IPS DF 6.9 (cell line): ENCODE results near the gene WRNIP1.

Experiments
- DNase-seq: peaks from one replicate; pipeline ENCODE4 v3.0.0-alpha.2; 2013; ENCODE audit warnings: low read depth, low spot score
- H3K27ac ChIP-seq: one replicate; pipeline ENCODE4 v1.5.1; 2013; ENCODE audit warnings: low read length, control low read depth
- H3K27me3 ChIP-seq: 2 replicates; pipeline ENCODE4 v1.6.1; 2013; ENCODE audit warnings: mild to moderate bottlenecking, low read length; ENCODE audit not compliant: control insufficient read depth, insufficient read depth
- H3K36me3 ChIP-seq: 2 replicates; pipeline ENCODE4 v1.6.1; 2013; ENCODE audit warnings: low read length; ENCODE audit not compliant: control insufficient read depth, insufficient read depth
- H3K4me1 ChIP-seq: 2 replicates; pipeline ENCODE4 v1.6.1; 2013; ENCODE audit warnings: low read length; ENCODE audit not compliant: control insufficient read depth, insufficient read depth
- H3K4me3 ChIP-seq: 2 replicates; pipeline ENCODE4 v1.5.1; 2013; ENCODE audit warnings: mild to moderate bottlenecking, low read length
- H3K9me3 ChIP-seq: 2 replicates; pipeline ENCODE4 v1.6.1; 2013; ENCODE audit warnings: low read length, inconsistent platforms; ENCODE audit not compliant: control insufficient read depth, insufficient read depth
- WGBS: extraction: QIAGEN DNeasy Blood & Tissue Kit; methylation state at CpG from one replicate; pipeline ENCODE4 v1.1.7; 2013; ENCODE audit warnings: mixed read lengths, missing lambda C conversion rate; ENCODE audit not compliant: insufficient read length, insufficient coverage; 5-methylcytosine and 5-hydroxymethylcytosine counted together

WRNIP1 gene

DNA sequence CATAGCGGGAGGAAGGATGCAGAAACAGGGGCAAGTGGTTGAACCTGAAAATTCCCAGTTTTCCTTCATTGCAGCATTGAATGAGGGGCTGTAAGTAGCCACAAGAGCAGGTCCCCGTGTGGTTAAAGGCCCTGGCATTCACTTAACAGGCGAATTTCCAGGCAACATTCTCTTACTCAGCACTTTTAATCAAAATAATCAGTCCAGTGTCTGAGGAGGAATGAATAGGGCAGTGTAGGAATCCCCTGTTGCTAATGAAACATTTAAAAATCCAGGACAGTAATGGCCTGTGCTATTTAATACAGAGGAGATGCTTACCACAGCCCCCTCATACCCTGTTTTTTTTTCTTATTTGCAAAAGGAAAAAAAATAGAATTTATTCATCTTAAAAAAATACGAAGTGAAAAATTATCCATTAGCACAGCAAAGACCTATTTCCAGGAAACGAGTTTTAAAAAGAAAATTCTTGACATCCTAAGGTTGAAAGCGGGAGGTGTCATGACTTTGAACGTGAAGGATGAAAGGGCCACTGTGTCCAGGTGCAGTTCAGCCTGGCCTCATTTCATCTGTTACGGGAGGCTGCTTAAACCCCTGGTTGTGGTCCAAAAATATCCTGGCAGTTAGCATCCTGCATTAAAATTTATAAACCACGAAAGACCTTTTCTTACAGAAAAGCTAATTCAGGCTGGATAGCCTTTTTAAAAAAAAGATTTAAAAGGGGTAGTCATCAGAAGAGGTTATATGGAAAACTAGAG lies 34.7 kb upstream of the WRNIP1 start:
- no peaks in the 10 kb centered on the region for H3K9me3 ChIP-seq
- H3K27me3 ChIP-seq, result no peaks in the 10 kb centered on the region
- H3K4me3 ChIP-seq, result no peak overlapping the region
- H3K36me3 ChIP-seq, result no peaks in the 10 kb centered on the region
- WGBS, result no CpG with 5 or more reads among the region's 9 CpGs
- H3K4me1 ChIP-seq, result peaks cover 5% of the 10 kb centered on the region; the same call in 1 of the 2 replicates
- DNase-seq, result no peak
- H3K27ac ChIP-seq, result no peak overlapping the region

DNA sequence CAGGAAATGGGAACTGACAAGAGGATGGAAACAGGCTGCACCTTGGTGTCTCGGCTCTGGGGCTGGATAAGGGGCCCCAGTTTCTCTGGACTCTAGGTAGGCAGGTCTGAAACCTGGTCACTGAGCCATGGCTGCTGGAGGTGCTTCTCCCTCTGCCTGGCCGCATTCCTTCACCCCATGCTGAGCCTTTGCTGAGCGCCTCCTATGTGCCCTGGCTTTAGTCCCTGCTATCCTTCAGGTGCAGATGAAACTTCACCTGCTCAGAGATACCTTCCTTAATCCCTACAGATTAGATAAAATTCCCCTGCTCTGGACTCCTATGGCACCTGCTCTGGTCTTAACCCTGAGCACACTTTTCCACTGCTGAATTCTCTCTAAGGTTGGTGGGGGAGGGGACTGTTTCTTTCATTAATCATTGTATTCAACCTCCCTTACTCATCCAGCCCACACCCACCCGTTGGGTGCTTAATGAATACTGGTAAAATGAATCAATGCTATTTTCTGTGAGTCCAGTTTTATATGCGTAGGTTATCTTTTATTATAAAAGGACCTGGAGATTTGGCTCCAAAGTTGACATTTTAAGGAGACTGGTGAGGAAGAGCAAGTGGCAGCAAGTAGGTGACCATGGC lies 33.8 kb upstream of the WRNIP1 start:
- no peaks in the 10 kb centered on the region for H3K9me3 ChIP-seq
- WGBS, result no CpG with 5 or more reads among the region's 5 CpGs
- H3K27ac ChIP-seq, result no peak overlapping the region
- DNase-seq, result no peak
- H3K4me3 ChIP-seq, result no peak overlapping the region
- H3K27me3 ChIP-seq, result no peaks in the 10 kb centered on the region
- H3K4me1 ChIP-seq, result peaks cover 5% of the 10 kb centered on the region; the same call in 1 of the 2 replicates
- no peaks in the 10 kb centered on the region for H3K36me3 ChIP-seq

DNA sequence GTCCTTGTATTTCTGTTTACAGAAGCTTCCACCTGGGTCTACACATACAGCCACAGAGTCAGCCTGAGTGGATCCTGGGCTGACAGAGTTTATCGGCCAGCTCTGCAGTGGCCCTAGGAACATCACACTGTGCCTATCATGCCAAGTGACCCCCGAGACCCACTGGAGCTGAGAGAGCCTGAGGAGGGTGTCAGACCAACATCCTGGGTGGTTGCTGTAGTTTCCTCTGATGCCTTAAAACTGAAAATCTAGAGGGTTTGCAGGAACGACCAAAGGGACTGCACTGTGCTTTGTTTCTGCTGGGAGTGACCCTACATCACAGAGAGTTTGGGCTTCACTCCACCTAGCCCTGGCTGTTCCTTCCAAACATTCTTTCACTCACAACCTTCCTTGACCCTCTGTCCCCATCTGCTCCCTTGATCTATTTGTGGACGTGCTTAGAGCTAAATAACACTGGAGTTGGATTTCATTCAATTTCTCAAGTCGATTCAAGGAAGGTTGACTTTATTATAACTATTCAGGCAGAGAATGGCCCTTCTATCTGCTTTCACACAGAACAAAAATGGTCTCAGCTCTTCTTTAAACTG lies 32.6 kb upstream of the WRNIP1 start:
- Histone ChIP-seq H3K4me1 (peaks cover 5% of the 10 kb centered on the region; the same call in 1 of the 2 replicates), H3K4me3 (no peak overlapping the region), H3K9me3 (no peaks in the 10 kb centered on the region), H3K27ac (no peak overlapping the region), H3K27me3 (no peaks in the 10 kb centered on the region), H3K36me3 (no peaks in the 10 kb centered on the region)
- WGBS, result no CpG with 5 or more reads among the region's 5 CpGs
- no peak for DNase-seq

DNA sequence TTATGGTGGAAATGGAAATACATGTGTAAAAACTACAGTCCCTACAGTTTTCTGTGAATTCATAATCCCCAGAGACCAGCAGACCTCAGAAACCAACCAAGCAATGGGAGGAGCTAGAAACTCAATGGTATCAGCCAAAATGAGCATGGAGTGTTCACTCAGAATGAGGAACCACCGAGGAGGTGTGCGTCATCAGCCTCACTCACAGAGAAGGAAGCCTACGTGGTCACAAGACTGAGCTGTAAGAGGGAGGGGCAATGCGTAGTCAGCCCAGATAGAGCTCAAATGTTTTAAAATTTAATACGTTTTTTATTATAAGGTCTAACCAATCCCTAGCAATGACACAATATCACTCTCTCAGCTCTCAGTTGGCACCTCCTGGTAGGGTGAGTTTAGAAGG lies 31.9 kb upstream of the WRNIP1 start:
- Histone ChIP-seq H3K36me3 (no peaks in the 10 kb centered on the region), H3K4me1 (peaks cover 5% of the 10 kb centered on the region; the same call in 1 of the 2 replicates), H3K27ac (no peak overlapping the region), H3K27me3 (no peaks in the 10 kb centered on the region), H3K4me3 (no peak overlapping the region), H3K9me3 (no peaks in the 10 kb centered on the region)
- no CpG with 5 or more reads among the region's 5 CpGs for WGBS
- DNase-seq, result no peak

DNA sequence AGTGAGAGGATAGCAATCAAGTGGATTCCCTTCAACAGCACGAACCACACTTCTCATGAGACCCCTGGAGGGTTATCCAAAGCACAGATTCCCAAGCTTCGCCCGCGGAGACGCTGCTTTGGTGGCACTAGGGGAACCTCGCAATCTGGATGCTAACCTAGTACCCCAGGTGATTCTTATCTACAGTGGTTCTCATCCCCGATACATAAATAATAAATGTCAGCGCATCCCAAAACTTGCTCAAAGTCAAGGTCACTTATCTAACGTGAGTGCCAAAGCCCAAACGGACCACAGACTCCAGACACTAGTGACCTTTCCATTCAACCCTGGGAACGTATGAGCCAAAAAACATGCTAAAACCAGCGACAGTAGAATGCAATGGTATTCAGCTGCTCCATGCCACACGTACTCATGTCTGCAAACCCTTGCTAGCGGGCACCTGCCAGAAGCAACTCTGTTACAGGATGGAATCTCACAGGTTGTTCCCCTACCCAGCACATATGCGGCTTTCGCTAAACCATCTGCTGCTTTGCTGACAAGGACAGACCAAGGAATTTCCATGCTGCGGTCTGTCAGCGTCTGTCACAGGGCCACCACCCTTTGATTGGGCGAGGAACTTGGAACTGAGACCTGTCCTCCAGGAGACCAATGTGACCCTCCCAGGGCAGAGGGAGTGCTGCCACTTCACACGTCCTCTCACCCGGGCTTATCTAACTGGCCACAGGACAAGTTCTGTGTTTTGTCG lies 31.3 kb upstream of the WRNIP1 start:
- no peaks in the 10 kb centered on the region for H3K9me3 ChIP-seq
- no peaks in the 10 kb centered on the region for H3K27me3 ChIP-seq
- no peak for DNase-seq
- H3K36me3 ChIP-seq, result no peaks in the 10 kb centered on the region
- H3K4me1 ChIP-seq, result peaks cover 5% of the 10 kb centered on the region; the same call in 1 of the 2 replicates
- WGBS, result no CpG with 5 or more reads among the region's 22 CpGs
- no peak overlapping the region for H3K27ac ChIP-seq
- no peak overlapping the region for H3K4me3 ChIP-seq

DNA sequence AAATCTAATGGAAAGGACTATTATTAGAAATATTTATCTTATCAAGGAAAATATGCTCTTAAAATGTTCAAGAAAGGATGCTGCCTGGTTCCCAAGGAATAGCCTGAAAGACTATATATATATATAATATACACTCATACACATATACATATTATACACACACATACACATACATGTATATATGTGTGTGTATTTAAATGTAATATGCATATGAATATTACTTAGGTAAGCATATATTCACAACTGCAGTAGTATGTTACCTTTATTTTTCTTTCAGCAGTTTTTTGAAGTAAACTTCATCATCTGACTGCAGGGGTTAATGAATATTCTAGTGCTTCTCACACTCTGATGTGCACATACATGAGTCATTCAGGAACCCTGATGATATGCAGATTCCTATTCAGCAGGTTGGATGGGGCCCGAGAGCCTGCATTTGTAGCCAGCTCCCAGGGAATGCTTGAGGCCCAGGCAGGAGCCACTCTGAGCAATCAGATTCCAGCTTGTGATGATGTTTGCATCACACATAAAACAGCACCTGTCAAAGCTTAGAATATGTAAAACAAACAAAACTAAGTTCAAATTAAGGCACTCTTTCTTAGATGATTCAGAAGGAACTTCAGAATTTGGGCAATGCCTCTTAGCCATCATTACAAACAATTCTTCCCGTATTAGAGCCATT lies 30.6 kb upstream of the WRNIP1 start:
- H3K4me1 ChIP-seq, result peaks cover 5% of the 10 kb centered on the region; the same call in 1 of the 2 replicates
- no peak for DNase-seq

DNA sequence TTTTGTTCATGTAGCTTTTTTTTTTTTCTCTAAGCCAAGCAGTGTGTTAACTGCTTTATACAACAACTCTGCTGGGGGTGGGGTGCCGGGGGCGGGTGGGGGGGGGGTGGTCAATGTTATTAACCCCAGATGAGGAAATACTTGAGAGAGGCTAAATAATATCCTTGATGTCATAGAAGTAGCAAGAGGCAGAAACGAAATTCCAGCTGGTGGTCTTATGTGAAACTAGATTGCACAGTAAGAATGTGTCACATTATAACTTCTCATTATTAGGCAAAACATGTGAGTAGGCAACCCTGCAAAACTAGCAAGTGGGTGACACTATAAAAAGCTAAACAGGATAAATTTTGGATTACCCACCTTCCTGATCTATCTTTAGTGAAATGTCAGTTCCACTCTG lies 27.3 kb upstream of the WRNIP1 start:
- Histone ChIP-seq H3K27me3 (no peaks in the 10 kb centered on the region), H3K4me3 (no peak overlapping the region), H3K27ac (no peak overlapping the region), H3K36me3 (no peaks in the 10 kb centered on the region), H3K4me1 (peaks cover 2% of the 10 kb centered on the region; the same call in 1 of the 2 replicates), H3K9me3 (no peaks in the 10 kb centered on the region)
- no peak for DNase-seq
- WGBS, result no CpG with 5 or more reads among the region's 3 CpGs

More for the DNA sequence above, 30.6 kb upstream of the WRNIP1 start:
- H3K36me3 ChIP-seq, result no peaks in the 10 kb centered on the region
- no CpG with 5 or more reads among the region's 2 CpGs for WGBS
- H3K27me3 ChIP-seq, result no peaks in the 10 kb centered on the region
- no peaks in the 10 kb centered on the region for H3K9me3 ChIP-seq
- no peak overlapping the region for H3K4me3 ChIP-seq
- no peak overlapping the region for H3K27ac ChIP-seq

DNA sequence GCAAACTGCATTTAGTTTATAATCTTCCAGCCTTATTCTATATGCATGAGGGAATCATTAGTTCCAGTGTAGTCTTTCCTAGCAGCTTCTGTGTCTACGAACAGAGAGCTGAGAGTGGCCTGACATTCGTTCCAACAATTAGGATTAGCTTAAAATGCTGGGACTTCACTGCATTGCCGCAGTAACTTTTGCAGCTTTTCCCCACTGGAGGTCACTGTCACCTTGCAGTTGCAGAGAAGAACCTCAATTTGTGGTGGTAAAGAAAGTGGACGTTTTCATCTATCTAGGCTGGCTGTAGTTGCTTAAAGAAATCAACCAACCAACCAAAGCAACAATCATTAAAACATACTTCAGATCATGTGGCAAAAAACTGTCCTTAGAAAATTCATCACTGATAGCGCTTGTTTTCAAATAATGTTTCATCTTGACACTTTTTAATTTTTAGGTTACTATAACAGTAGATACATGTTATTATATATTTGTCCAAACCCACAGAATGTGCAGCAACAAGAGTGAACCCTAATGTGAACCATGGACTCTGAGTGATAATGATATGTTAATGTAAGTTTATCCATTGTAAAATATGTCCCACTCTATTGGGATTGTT lies 26.7 kb upstream of the WRNIP1 start:
- no peak overlapping the region for H3K27ac ChIP-seq
- no peak for DNase-seq

DNA sequence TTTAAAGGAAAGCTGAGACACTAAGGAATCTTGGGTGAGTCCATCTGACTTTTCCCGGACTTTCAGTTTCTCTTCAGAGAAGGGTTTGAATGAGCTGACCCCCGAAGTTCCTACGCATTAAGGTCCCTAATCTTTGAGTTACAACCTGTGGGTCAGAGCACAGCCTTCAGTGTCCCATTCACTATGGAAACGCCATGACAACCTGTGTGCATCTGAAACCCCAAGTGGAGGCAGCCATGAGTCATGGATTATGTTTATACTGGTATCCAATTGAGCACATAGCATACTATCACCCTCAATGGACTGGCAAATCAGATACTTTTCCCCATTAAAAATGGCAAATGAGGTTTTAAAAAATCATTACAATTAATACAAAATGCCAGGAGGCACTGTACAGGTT lies 25.9 kb upstream of the WRNIP1 start:
- H3K27me3 ChIP-seq, result no peaks in the 10 kb centered on the region
- WGBS, result no CpG with 5 or more reads among the region's 4 CpGs
- no peak overlapping the region for H3K4me3 ChIP-seq
- no peaks in the 10 kb centered on the region for H3K4me1 ChIP-seq
- H3K27ac ChIP-seq, result no peak overlapping the region
- no peak for DNase-seq
- H3K36me3 ChIP-seq, result no peaks in the 10 kb centered on the region
- H3K9me3 ChIP-seq, result no peaks in the 10 kb centered on the region

More for the DNA sequence above, 26.7 kb upstream of the WRNIP1 start:
- no peaks in the 10 kb centered on the region for H3K9me3 ChIP-seq
- no peaks in the 10 kb centered on the region for H3K27me3 ChIP-seq
- no peak overlapping the region for H3K4me3 ChIP-seq
- WGBS, result no CpG with 5 or more reads among the region's 5 CpGs
- H3K36me3 ChIP-seq, result no peaks in the 10 kb centered on the region
- peaks cover 2% of the 10 kb centered on the region; the same call in 1 of the 2 replicates for H3K4me1 ChIP-seq
